Activated CD4-positive, CD25-positive, alpha-beta regulatory T cell treated with anti-CD3 and anti-CD28 coated beads, Interleukin-2, amount 50 U/mL, for 24 hours (primary cell): ENCODE results near the gene ZFAND6.
"Not testable (repeated sequence)": the region's sequence is repeated elsewhere in the genome, so short reads cannot be mapped to it uniquely, and the experiment has no call there.

Experiments used
- ATAC-seq, 2 donors: fragments of 150-1000 bp; cut with Tn5 transposase; one replicate each; pipeline ENCODE4 v1.10.0; 2021; ENCODE audit warnings: mild to moderate bottlenecking in 1 of 2, moderate library complexity in 1 of 2

The ZFAND6 gene

DNA sequence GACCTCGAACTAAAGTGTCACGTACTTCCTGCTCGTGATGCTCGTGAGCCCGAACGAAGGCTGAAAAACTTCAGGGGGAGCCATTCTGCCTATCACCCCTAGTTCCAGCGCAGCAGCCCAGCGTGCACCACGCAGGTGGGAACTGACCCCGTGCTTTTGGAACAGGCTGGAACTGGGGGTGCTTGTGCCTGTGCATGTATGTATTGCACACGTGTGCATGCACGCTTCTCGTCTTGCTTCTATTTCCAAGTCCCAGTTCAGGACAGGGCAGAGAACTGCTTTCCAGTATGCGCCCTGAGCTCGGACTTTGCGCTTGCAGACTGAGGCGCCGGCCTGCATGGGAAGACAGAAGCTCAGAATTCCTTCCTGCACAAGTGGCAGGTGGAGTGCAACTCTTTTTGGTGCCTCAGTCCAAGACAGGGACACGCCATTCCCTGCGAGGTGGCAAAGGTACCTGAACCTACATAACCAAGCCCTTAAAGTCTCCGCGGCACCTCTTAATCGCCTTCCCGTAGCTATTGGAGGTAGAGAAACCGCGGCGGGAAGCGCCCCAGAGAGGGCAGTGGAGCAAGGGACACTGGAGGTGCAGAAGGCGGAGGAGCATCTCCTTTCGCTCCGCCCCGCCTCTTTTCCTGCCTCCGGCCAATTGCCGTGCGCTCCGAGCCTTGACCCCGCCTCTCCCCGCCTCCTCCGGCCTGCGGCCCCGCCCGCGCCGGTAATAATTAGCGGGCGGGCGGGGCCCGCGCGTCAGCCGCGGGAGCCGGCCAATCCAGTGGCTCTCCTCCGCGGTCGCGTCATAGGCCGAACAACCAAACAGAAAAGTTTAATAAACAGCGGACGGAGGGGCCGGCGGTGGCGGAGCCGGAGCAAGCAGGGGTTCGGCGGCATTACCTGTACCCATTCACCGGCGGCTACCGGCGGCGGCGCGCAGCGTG is at the start of gene ZFAND6:
Gene ZFAND6 (plus strand): TSS at position 826 of the 935 bp plus-strand sequence. CDS start 60,669 bp downstream, outside the sequence.
- ATAC-seq = peak; percentile 88 to 91

DNA sequence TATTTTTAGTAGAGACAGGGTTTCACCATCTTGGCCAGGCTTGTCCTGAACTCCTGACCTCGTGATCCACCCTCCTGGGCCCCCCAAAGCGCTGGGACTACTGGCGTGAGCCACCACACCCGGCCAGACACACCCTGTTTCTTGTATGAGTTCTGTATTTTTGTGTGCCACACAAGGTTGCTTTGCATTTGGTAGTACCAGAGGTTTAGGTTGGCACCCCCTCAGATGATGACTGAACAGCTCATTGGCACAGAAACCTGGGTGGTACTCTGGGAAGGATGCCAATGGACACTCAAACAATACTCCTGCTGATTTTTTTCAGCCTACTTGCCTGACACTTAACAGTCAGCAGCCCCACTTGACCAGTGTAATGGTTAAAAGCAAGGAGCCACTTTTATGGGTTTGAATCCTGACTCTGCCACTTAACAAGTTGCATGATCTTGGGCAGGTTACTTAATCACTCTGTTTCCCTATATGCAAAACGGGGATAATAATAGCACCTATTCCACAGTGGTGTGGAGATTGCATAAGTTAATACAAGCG is 49.3 kb upstream of the ZFAND6 start:
- no peak for ATAC-seq

GRCh38 chr15:80011041-80011523 is 48.4 kb upstream of the ZFAND6 start:
- peak; percentile 42 to 73 for ATAC-seq

GRCh38 chr15:80011596-80011995 is 47.9 kb upstream of the ZFAND6 start:
- no peak for ATAC-seq

DNA sequence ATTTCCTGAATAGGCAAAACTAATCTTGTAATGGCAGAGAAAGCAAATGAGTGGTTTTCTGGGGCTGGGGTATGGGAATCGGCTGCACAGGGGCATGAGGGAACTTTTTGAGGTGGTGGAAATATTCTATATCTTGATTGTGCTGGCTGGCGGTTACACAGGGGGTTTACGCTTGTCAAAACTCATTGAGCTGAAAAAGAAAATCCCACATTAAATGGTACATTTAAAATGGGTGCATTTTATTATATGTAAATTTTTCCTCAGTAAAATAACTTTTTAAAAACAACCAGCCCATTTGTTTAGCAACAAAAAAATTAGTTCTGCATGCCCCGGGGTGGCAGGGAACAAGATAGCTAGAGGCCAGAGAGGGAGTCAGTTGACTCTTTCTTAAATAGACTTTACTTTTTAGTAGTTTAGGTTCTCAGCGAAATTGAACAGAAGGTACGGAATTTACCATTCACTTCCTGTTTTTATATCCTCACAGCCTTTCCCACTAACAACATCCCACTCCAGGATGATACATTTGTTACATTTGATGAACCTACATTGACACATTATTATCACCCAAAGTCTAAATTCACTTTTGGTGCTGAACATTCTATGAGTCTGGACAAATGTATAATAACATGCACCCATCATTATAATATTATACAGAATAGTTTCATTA is 47.3 kb upstream of the ZFAND6 start:
- ATAC-seq = no peak

- ATAC-seq = not testable (repeated sequence)
Observed at GRCh38 chr15:80014186-80014585, 45.3 kb upstream of the ZFAND6 start.

- ATAC-seq = no peak
Observed at GRCh38 chr15:80015156-80015555, 44.3 kb upstream of the ZFAND6 start.

GRCh38 chr15:80016506-80016905 is 43.0 kb upstream of the ZFAND6 start:
- ATAC-seq = not testable (repeated sequence)

DNA sequence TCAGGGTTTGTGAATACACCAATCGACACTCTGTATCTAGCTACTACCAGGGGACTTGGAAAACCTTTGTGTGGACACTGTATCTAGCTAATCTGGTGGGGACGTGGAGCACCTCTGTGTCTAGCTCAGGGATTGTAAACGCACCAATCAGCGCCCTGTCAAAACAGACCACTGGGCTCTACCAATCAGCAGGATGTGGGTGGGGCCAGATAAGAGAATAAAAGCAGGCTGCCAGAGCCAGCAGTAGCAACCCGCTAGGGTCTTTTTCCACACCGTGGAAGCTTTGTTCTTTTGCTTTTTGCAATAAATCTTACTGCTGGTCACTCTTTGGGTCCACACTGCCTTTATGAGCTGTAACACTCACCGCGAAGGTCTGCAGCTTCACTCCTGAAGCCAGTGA is 42.3 kb upstream of the ZFAND6 start:
- ATAC-seq = not testable (repeated sequence)

DNA sequence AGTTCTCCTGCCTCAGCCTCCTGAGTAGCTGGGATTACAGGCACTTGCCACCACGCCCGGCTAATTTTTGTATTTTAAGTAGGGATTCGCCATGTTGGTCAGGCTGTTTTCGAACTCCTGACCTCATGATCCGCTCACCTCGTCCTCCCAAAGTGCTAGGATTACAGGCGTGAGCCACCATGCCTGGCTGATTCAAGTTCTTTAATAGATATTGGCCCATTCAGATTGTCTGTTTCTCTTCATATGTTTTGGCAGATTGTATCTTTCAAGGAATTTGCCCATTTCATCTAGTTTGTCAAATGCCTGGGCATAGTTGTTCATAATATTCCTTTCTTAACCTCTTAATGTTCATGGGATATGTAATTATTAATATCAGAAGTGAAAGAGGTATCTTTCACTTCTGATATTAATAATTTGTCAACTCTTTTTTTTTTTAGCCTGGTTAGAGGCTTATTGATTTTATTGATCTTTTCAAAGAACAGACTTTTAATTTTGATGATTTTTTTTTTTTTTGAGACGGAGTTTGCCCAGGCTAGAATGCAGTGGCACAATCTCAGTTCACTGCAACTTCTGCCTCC is 40.2 kb upstream of the ZFAND6 start:
- ATAC-seq = no peak

DNA sequence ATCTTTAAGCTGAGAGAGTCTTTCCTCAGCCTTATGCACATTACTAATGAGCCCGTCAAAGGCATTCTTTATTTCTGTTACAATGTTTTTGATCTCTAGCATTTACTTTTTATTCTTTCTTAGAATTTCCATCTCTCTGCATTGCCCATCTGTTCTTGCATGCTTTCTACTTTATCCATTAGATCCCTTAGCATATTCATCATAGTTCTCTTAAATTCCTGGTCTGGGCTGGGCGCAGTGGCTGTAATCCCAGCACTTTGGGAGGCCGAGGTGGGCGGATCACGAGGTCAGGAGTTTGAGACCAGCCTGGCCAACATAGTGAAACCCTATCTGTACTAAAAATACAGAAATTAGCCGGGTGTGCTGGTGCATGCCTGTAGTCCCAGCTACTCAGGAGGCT is 39.3 kb upstream of the ZFAND6 start:
- not testable (repeated sequence) for ATAC-seq

DNA sequence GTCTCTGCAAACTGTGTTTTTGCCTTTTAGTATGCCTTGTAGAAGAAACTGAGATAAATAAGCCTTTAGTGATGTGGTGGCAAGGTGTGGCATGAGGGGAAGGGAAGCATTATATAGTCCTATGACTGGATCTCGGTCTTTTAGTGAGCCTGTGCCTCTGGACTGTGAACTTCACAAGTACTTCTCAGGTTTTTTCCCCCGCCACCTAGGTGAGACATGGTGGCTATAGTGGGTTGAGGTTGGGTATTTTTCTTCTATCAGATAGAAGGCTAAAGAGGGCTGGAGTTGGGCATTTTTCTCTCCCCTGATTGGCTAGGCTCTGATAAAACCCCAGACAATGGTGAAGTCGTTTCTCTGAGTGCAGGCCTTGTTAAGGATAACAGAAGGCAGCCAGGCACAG is 38.7 kb upstream of the ZFAND6 start:
- ATAC-seq = peak in 1 of 2 donors; percentile 38

GRCh38 chr15:80026310-80026709 is 33.2 kb upstream of the ZFAND6 start:
- no peak for ATAC-seq

- no peak for ATAC-seq
Observed at GRCh38 chr15:80026754-80027153, 32.7 kb upstream of the ZFAND6 start.

DNA sequence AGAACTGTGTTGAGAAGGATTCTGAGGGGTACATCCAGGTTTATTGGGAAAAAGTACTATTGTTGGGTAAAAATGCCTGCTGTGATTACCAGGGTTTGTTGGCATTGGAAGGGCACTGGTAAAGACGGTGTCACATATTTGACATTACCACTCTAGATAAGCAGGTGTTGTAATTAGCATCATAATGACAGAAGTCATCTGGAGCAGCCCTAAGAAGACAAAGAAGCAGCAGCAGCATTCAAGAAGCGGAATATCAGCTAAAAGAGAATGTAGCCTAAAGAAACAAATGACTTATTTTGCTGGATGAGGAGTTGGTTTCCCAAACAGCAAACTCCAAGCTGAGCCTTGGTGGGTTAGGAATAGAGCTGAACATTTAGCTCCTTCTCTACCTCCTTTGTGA is 30.5 kb upstream of the ZFAND6 start:
- ATAC-seq = no peak

DNA sequence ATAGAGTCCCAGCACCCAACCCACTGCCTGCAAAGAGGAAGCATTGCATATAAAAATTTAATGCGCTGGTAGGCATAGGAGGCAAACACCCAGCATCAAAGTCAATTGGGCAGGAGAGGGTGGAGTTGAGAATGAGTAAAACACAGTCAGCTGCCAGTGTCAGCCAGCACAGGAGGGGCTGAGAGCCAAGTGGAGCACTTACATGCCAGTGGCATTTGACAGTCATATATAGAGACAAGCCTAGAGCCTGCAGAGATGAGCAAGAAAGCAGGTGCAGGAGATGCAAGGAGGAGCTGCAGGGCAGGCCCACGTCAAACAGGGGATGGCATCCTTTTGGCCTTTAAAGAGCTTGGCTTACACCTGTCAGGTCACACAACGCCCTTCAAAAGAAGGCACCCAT is 27.6 kb upstream of the ZFAND6 start:
- ATAC-seq = peak in 1 of 2 donors; percentile 41

DNA sequence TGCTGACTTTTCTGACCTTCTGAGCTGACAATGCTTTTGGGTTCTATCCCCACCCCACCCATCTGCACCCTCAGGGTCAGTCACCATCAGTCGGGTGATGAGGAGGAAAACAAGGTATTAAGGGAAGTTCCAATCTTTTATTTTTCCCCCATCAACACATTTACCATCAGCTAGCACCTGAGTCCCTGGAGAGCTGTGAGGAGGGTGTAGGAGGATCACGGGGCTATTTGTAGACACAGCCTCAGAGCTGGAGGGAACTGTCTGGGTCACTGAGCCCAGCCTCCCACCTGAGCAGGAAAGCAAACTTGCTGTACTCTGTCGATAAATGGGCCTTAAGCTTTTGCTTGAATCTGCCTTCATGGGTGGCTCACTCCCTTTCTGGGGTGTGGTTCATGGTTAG is 24.8 kb upstream of the ZFAND6 start:
- ATAC-seq = no peak

DNA sequence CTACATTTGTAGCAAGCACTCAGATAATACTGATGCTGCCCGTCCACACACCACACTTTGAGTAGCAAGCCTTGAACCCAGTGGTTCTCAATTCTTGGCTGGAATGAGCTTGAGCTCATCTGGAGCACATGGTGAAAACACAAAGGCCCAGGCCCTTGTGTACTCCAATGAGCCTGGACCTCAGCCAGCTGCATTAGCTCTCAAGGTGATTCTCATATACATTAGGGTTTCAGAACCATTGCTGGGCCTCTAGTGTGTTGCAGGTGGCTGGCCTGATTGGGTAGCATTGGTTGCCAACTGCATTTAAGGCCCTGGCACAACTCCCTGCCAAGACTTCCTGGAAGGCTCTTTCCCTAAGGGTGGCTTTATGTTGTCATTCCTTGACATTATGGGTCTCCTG is 23.4 kb upstream of the ZFAND6 start:
- no peak for ATAC-seq

GRCh38 chr15:80041494-80042253 is 17.8 kb upstream of the ZFAND6 start:
- ATAC-seq = no peak

- no peak for ATAC-seq
Observed at GRCh38 chr15:80042568-80042967, 16.9 kb upstream of the ZFAND6 start.

GRCh38 chr15:80045219-80045618 is 14.3 kb upstream of the ZFAND6 start:
- not testable (repeated sequence) for ATAC-seq

GRCh38 chr15:80049046-80049445 is 10.4 kb upstream of the ZFAND6 start:
- ATAC-seq = no peak
